Stimulated activated effector memory CD8-positive, alpha-beta T cell treated with anti-CD3 and anti-CD28 coated beads, Interleukin-12 subunit alpha, Interleukin-12 subunit beta, amount 100 ng/mL, for 72 hours (primary cell): ENCODE results near the gene FLNA.

Source experiments
- ATAC-seq: fragments of 150-1000 bp; cut with Tn5 transposase; 2 replicates; pipeline ENCODE4 v1.10.0; 2021
- DNase-seq, 2 donors: peaks; one replicate each; pipeline ENCODE4 v3.0.0; 2021 to 2022; ENCODE audit warnings: low spot score in 2 of 2
- H3K27ac Mint-ChIP-seq: one replicate; pipeline ENCODE4 v1.8.0; 2022; ENCODE audit warnings: mild to moderate bottlenecking, mixed read lengths
- H3K36me3 Mint-ChIP-seq: one replicate; pipeline ENCODE4 v1.8.0; 2022; ENCODE audit warnings: mild to moderate bottlenecking, mixed read lengths
- H3K4me1 Mint-ChIP-seq: one replicate; pipeline ENCODE4 v1.8.0; 2022; ENCODE audit warnings: mixed read lengths
- H3K4me3 Mint-ChIP-seq: one replicate; pipeline ENCODE4 v1.8.0; 2022; ENCODE audit warnings: mild to moderate bottlenecking, mixed read lengths
- H3K9me3 Mint-ChIP-seq: one replicate; pipeline ENCODE4 v1.8.0; 2022; ENCODE audit warnings: mixed read lengths

Gene FLNA

DNA sequence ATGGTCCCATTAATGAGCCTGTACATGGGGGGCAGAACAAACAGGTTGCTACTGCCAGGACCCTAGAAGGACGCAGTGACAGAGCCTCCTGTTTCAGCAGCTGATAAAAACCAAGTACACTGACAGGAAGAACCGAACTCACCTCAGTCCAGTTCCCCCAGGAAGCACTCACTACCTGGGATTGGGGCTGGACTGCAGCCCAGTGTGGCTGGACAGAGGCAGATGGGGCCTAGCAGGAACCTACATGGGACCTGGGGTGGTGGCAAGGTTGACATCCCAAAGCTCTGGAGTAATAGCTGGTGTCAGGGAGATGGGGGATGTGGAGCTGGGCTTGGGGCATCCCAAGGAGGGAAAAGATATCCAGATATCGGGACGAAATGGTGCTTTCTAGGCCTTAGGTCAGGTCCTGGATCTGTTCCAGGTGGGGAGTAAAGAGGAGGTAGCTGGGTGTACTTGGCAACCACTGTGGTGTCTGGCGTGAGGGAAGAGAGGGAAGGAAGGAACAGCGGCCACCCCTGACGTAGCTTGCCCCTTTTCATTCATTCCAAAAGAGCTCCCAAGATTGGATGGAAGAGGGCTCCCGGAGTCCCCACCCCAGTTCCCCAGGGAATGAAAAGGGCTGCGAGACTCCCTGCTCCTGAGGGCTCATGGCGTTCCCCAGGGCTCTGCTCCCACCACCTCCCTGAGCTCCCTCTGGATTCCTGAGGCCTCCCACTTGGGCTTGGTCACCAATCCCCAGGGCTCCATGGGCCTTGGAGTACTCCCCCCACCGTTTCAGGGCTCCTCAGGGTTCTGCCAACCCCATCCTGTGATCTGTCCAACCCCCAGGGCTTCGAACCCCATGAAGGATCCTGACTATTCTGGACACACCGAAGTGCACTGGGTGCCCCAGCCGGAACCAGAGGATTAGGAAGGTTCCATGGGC, 9.2 kb upstream of the FLNA start:
- no peaks in the 10 kb centered on the region for H3K9me3 Mint-ChIP-seq
- peak overlapping the region; percentile 73 for H3K27ac Mint-ChIP-seq
- no peak overlapping the region for H3K4me3 Mint-ChIP-seq
- peaks cover 56% of the 10 kb centered on the region for H3K36me3 Mint-ChIP-seq
- ATAC-seq, result no peak
- DNase-seq, result no peak
- H3K4me1 Mint-ChIP-seq, result peaks cover 25% of the 10 kb centered on the region

DNA sequence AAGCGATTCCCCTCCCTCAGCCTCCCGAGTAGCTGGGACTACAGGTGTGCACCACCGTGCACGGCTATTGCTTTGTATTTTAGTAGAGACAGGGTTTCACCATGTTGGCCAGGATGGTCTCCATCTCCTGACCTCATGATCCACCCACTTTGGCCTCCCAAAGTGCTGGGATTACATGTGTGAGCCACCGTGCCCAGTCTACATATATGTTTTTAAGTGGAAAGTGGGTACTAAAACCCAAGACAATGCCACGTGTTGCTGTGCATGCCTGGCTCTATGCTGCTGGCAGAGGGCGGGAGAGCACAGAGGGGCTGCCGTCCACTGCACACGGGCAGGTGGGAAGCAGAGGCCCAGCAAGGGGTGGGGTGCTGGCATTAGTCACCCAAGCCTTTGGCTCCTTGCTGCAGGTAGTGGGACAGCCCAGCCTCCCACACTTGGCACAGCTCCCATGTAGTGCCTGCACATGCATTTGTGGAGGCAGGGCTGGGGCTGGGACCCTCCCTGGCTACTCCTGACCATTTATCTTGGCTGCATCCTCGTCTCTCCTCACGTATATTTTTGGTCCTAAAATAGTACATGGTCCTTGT, 8.1 kb upstream of the FLNA start:
- Mint-ChIP-seq H3K9me3 (no peaks in the 10 kb centered on the region), H3K36me3 (peaks cover 56% of the 10 kb centered on the region), H3K27ac (peak overlapping the region; percentile 73), H3K4me3 (no peak overlapping the region), H3K4me1 (peaks cover 25% of the 10 kb centered on the region)
- no peak for ATAC-seq
- DNase-seq, result no peak

DNA sequence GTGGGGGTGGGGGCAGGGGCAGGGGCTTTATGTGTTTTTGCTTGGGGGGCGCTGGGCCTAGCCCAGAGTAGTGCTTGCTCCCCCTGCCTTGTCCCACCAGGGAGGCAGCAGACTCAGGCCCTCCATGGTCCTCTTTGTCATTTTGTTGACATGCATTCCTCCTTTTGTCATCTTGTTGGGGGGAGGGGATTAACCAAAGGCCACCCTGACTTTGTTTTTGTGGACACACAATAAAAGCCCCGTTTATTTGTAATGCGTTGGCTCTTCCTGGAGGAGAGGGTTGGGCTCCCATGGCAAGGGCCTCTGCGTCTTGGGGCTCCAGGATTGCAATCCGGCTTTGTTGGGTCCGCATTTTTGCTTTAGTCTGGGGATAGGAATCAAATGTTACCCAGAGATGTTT, 6.8 kb upstream of the FLNA start:
- Mint-ChIP-seq H3K4me3 (peak overlapping the region; percentile 83), H3K27ac (peak overlapping the region; percentile 91), H3K4me1 (peaks cover 31% of the 10 kb centered on the region), H3K9me3 (no peaks in the 10 kb centered on the region), H3K36me3 (peaks cover 56% of the 10 kb centered on the region)
- ATAC-seq, result no peak
- DNase-seq, result no peak

DNA sequence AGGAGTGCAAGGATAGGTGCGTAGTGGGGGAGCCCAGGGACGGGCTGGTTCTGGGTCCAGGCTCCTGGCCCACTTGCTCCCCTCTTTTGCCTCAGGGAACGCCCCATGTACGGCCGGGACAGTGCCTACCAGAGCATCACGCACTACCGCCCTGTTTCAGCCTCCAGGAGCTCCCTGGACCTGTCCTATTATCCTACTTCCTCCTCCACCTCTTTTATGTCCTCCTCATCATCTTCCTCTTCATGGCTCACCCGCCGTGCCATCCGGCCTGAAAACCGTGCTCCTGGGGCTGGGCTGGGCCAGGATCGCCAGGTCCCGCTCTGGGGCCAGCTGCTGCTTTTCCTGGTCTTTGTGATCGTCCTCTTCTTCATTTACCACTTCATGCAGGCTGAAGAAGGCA, 6.4 kb upstream of the FLNA start:
- ATAC-seq (no peak), DNase-seq (no peak)
- peak overlapping the region; percentile 91 for H3K27ac Mint-ChIP-seq
- H3K9me3 Mint-ChIP-seq, result no peaks in the 10 kb centered on the region
- H3K4me3 Mint-ChIP-seq, result peak overlapping the region; percentile 83
- peaks cover 31% of the 10 kb centered on the region for H3K4me1 Mint-ChIP-seq
- H3K36me3 Mint-ChIP-seq, result peaks cover 56% of the 10 kb centered on the region

DNA sequence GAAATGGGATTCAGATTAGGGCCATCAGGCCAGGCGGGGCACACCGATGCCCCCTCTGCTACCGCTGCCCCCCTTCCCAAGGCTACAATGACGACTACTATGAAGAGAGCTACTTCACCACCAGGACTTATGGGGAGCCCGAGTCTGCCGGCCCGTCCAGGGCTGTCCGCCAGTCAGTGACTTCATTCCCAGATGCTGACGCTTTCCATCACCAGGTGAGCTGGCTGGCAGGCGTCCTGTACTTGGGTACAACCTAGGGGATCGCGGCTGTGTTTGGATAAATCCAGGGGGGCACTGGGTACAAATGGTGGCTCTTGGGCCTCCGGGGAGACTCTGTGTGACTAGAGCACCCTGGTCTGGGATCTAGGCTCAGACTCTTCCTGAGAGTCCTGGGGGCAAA, 5.7 kb upstream of the FLNA start:
- Mint-ChIP-seq H3K4me3 (peak overlapping the region; percentile 83), H3K36me3 (peaks cover 56% of the 10 kb centered on the region), H3K27ac (peak overlapping the region; percentile 91), H3K4me1 (peaks cover 31% of the 10 kb centered on the region), H3K9me3 (no peaks in the 10 kb centered on the region)
- ATAC-seq (no peak), DNase-seq (no peak)

DNA sequence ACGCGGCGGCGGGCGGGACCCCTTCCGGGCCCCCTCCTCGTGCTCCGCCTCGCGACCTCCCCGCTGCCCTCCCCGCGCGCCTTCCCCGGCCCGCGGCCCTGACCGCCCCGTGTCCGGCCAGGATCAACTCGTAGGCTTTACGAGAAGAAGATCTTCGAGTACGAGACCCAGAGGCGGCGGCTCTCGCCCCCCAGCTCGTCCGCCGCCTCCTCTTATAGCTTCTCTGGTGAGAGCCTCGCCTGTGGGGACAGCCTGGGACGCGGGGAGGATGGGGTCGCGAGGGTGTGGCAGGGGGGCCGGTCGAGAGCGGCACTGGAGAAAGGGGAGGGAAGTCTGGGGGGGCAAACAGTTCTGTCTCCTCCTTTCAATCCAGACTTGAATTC, 5.1 kb upstream of the FLNA start:
- Mint-ChIP-seq H3K4me3 (peak overlapping the region; percentile 83), H3K4me1 (peaks cover 31% of the 10 kb centered on the region), H3K9me3 (no peaks in the 10 kb centered on the region), H3K36me3 (peaks cover 52% of the 10 kb centered on the region), H3K27ac (peak overlapping the region; percentile 91)
- ATAC-seq, result no peak
- no peak for DNase-seq

DNA sequence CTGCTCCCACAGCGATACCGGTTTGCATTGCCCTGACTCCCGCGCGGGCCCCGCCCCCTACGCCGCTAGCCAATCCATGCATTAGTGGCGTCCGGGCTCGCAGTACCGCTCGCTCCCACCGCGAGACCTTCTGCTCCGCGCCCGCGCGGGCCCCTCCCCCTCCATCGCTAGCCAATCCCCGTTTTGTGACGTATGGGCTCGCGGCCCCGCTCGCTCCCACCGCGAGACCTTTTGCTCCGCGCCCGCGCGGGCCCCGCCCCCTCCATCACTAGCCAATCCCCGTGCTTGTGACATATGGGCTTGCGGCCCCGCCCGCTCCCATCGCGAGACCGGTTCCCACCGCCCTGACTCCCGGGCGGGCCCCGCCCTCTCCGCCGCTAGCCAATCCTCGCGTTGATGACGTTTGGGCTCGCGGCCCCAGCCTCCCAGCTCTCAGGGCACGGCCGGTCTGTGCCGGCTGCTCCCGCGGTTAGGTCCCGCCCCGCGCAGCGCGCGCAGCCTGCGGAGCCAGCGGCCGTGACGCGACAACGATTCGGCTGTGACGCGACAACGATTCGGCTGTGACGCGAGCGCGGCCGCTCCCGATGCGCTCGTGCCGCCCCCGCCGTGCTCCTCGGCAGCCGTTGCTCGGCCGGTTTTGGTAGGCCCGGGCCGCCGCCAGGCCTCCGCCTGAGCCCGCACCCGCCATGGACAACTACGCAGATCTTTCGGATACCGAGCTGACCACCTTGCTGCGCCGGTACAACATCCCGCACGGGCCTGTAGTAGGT, 4.5 kb upstream of the FLNA start, which contains the start of gene EMD:
EMD (plus strand) TSS at position 497 of the 770 bp plus-strand sequence; CDS start at position 687, 190 bp downstream.
- H3K4me3 Mint-ChIP-seq, result peak within 1 kb of the TSS; percentile 83
- peak within 1 kb of the TSS; percentile 91 for H3K27ac Mint-ChIP-seq
- DNase-seq, result peak; percentile 83 to 93
- H3K9me3 Mint-ChIP-seq, result no peaks in the 10 kb centered on the region
- ATAC-seq, result peak; percentile 88
- peaks cover 31% of the 10 kb centered on the region for H3K4me1 Mint-ChIP-seq
- H3K36me3 Mint-ChIP-seq, result peaks cover 47% of the 10 kb centered on the region

DNA sequence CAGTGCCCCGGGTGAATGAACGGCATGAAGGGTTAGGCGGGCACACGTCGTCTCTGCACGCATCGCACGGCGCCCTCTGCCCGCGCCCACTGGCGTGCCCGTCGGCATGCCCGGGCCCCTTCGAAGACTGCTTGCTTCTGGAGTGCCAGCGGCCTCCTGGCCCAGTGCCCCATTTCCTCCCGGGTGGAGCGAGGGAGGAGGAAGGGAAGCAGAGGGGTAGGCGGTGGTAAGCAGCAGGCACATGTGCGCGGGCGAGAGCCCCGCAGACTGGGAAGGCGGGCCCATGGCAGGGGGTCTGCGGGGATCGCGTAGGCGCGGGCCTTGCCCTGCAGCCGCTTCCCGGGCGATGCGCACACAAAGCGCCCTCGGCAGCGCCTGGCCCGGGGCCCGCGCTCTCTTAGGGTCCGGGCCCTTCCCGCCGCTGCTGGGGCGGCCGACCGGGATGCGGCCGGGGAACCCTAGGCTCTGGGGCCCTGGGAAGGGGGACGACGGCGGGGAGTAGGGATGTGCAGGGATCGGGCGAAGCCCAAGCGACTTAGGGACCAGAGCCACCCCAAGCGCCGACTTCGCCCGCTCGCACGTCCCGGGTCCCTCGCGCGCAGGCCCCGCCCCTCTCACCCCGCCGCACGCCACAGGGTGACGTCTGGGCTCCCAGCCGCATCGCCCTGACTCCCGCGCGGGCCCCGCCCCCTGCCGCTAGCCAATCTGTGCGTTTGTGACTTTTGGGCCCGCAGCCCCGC, 3.8 kb upstream of the FLNA start:
- ATAC-seq, result peak; percentile 1
- Mint-ChIP-seq H3K36me3 (peaks cover 39% of the 10 kb centered on the region), H3K4me3 (peak overlapping the region; percentile 83), H3K9me3 (no peaks in the 10 kb centered on the region), H3K27ac (peak overlapping the region; percentile 91), H3K4me1 (peaks cover 27% of the 10 kb centered on the region)
- peak in 1 of 2 donors; percentile 74 for DNase-seq

DNA sequence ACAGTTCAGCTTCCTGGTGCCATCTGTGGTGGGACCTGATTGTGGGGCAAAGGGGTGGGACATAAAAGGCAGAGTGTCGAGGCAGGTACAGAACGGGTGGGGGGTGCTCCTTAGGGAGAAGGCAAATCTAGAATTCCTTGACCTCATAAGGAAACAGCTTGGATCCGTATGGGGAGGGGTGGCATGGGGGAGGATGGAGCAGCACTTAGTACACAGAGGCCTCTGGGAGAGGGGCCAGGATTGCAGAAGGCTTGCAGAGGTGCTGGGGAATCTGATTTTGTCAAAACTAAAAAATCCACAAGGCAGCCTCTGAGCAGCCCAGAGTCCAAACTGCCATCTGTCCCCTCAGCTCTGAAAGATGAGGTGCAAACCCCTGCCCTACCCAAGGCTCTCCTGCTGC, 2.3 kb upstream of the FLNA start:
- no peak for DNase-seq
- Mint-ChIP-seq H3K4me1 (peaks cover 27% of the 10 kb centered on the region), H3K4me3 (peak overlapping the region; percentile 83), H3K36me3 (peaks cover 31% of the 10 kb centered on the region), H3K9me3 (no peaks in the 10 kb centered on the region), H3K27ac (peak overlapping the region; percentile 52)
- ATAC-seq, result no peak

DNA sequence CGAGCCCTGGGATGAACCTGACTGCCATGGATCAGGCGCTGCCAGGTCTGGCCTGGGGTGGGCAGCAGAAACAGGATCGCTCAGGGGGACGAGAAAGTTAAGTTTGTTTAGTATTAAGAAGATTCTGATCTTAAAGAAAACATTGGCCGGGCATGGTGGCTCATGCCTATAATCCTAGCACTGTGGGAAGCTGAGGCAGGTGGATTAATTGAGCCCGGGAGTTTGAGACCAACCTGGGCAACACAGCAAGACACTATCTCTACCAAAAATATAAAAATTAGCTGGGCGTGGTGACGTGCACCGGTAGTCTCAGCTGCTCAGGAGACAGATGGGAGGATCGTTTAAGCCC, 696 bp upstream of the FLNA start:
- no peak overlapping the region for H3K27ac Mint-ChIP-seq
- DNase-seq (no peak), ATAC-seq (no peak)
- peaks cover 28% of the 10 kb centered on the region for H3K36me3 Mint-ChIP-seq
- no peaks in the 10 kb centered on the region for H3K9me3 Mint-ChIP-seq
- H3K4me1 Mint-ChIP-seq, result peaks cover 17% of the 10 kb centered on the region
- peak overlapping the region; percentile 83 for H3K4me3 Mint-ChIP-seq

DNA sequence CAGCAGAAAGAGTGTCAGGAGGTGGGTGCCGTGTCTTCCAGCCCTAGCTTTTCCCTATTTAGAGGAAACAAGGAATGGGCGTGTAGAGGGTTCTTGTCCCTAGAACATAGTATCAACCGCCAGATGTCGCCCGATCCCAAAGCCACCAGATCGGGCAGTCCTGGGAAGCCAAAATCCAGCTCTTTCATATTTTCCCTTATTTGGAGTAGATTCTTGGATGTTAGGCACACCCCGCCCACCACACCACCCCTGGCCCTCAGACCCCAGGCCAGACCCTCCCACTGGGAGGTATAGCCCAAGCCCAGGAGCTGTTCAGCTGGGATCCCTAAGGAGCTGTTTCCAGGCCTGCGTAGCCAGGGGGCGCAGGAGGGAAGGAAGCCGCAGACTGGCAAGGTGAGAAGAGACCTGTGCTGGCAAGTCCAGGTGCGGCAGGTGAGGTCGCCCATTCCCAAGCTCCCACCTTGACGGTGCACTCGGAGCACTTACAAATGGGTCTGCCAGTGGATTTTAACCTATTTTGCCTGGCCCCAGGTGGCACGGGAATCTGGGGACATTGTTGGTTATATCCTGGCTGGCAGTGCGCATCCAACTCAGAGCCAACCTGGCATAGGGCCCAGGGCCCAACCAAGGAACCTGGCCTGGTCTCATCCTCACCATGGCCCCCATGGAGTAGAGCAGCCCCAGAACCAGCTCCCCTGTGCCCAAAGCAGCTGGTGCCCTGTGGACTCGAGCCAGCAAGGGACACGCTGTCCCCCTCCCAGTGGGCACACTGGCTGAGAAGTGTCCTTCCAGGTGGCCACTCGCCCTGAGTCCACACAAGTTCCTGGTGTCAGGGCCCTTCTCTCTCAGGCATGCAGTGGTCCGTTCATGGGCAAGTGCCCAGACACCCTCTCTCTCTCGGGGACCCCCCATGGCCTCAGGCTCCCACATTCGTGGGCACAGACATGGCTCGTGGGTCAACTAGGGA, 811 bp downstream of the FLNA start:
- Mint-ChIP-seq H3K36me3 (peaks cover 35% of the 10 kb centered on the region), H3K9me3 (no peaks in the 10 kb centered on the region), H3K4me3 (peak overlapping the region; percentile 83), H3K4me1 (peaks cover 13% of the 10 kb centered on the region), H3K27ac (no peak overlapping the region)
- DNase-seq, result no peak
- no peak for ATAC-seq

DNA sequence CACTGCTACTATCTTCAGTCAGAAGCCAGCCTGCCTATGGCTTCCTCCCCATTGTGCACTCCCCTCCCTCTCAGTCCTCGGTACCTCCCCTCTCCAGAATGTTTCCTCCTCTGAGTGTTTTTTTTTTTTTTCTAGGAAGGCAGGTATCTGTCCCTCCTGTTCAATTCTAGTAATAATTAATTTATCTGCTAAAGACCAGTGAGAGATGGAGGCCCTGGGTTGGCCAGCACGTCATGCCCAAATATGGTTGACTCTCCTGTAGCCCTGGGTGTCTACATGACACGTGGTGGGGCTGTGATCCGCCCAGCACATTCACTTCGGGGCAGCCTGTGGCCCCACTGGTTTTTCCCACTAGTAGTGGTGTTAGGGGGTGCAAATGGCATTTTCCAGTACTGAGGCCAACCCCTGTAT, 1.8 kb downstream of the FLNA start:
- peaks cover 45% of the 10 kb centered on the region for H3K36me3 Mint-ChIP-seq
- peaks cover 22% of the 10 kb centered on the region for H3K4me1 Mint-ChIP-seq
- H3K9me3 Mint-ChIP-seq, result no peaks in the 10 kb centered on the region
- DNase-seq (peak in 1 of 2 donors; percentile 72), ATAC-seq (peak; percentile 37)
- peak overlapping the region; percentile 86 for H3K27ac Mint-ChIP-seq
- peak overlapping the region; percentile 83 for H3K4me3 Mint-ChIP-seq

DNA sequence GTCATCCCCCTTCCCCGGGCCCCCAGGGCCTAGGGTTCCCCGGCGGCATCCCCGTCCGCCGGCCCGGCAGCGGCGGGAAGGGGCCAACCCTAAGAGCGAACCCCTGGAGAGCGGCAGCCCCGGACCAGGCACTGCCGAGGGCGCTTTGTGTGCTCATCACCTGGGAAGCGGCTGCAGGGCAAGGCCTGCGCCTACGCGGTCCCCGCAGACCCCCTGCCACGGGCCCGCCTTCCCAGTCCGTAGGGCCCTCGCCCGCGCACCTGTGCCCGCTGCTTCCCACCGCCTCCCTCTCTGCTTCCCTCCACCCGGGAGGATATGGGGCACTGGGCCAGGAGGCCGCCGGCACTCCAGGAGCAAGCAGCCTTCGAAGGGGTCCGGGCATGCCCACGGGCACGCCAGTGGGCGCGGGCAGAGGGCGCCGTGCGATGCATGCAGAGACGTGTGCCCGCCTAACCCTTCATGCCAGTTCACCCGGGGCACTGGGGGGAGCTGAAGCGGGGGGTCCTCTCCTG, 2.6 kb downstream of the FLNA start:
- Mint-ChIP-seq H3K36me3 (peaks cover 52% of the 10 kb centered on the region), H3K4me3 (peak overlapping the region; percentile 83), H3K27ac (peak overlapping the region; percentile 86), H3K9me3 (no peaks in the 10 kb centered on the region), H3K4me1 (peaks cover 19% of the 10 kb centered on the region)
- DNase-seq, result no peak
- ATAC-seq, result peak; percentile 0
